GM19328 (cell line): ENCODE results near the gene LYST.

Experiments
- ATAC-seq: cut with Tn5 transposase; IDR thresholded peaks from one replicate; pipeline ENCODE4 v1.9.1; 2021; ENCODE audit warnings: mild to moderate bottlenecking, moderate library complexity; ENCODE audit not compliant: unreplicated experiment

The LYST gene

DNA sequence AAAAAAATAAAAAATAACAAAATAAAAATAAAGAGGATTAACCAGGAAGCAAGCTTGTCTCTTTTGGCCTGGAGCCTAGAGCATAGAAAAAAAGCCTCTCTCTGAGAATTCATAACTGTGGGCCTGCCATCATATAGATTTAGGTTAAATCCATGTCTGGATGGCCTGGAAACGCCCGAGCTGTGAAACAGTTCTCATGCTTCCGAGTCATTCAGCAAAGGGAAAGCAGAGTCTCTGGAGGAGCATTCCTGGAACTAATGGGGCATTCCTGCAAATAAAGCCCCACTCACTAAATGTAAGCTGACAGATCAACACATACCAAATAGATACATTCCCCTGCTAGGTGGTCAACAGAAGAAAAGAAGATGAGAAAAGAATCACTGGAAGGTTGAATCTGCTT, 141.3 kb downstream of the LYST start:
- ATAC-seq = no peak

DNA sequence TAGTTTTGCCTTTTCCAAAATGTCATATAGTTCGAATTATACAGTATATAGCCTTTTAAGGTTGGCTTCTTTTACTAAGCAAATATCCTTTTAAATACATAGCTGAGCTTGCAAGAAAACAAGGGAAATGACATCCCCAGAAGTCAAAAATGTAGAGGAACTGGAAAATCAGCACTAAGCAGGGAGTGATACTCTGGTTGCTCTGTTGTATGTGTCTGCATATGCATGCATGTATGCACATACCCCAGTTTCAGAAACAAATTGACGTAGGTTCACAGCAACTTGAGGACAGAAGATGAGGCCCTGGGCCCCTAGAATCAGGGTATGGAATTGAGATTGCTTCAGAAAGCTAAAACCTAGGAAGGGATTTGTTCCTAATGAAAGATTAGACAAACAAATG, 142.0 kb downstream of the LYST start:
- ATAC-seq = no peak

DNA sequence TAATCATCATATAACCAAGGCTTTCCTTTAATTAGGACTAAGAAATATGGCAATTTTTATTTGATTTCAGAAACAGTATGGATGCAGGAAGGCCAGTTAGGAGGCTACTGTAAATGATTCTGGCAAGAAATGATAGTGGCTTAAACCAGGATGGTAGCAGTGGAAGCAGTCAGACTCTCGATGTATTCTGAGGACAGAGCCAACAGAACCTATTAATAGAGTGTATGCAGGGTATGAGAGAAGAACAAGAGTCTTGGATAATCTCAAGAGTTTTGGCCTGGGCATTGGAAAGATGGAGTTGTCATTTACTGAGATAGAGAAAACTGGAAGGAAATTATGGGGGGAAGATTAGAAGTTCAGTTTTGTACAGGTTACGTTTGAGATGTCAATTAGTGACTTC, 143.8 kb downstream of the LYST start:
- ATAC-seq = no peak

DNA sequence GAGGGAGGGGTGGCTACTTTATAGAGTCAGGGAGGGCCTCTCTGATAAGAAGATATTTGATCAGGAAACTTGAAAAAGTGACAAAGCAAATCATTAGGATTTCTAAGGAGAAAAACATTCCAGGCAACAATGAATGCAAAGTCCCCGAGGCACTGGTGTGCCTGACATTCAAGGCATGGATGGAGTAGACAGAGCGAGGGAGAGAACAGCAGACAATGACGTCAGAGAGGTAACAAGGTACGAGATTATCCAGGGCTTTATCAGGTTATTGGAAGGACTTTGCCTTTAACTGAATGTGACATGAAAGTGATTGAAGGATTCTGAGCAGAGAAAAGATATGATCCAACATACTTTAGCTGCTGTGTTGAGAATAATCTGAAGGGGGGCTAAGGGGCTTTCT, 144.7 kb downstream of the LYST start:
- no peak for ATAC-seq

DNA sequence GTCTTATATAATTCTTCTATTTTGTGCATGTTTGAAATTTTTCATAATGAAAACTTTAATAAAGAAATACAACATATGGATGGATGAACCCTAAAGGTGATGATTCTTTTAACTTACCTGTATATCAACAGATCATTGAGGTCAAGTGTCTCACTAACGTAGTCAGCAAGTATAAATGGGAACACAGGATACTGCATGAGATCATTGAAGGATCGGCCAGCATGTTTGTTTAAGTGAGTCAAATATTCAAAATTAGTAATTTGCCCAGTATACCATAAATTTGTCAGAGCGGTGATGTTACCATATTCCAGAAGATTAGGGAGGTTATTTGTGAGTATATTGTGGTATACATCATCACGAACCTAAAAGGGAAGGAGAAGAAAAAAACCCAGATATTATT, 146.2 kb downstream of the LYST start:
- ATAC-seq = no peak

DNA sequence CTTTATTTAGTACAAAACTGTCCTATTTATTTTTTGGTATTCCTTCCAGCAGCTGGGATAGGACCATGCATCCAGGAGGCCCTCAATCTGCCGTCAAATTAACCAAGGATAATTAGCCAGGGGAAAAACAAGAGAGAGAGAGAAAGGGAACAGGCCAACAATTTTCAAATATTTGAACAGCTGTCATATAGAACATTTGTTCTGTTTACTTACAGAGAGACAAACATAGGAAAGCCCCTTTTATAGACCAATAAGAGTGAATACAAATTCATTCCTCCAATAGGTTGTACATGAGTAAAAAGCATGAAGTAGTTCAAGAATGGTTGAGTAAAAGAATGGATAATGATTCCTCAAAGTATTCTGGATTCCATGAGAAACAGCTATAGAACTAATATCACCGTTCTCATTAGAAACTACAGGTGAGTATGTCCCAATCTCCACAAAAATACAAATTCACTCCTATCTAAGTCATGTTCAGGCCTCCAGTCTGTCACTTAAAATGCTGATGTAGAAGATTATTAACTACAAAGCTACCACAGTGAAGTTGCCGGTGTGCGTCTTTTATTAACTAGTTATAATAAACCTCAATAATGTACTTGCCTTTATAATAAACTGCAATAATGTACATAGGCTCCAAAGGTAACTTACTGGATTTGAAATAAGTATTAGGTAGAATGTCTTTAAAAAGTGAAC, 152.4 kb downstream of the LYST start:
- ATAC-seq = no peak

DNA sequence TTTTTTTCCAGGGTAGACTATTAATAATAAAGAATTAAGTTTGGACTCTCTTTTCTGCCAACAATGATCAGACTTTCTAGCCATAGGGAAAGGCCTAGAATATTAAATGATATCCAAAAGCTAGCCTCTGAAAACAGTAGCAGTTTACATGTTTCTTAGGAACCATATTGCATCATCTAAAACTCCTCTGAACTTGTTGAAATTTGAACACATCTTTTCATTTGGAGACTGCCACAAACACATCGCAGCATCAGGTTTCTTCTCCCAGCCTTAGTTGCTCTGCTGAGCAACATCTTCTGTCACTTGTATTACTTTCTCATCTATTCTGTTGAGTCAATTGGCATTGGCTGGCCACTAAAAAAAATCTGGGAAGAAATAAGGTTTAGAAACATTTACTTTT, 153.9 kb downstream of the LYST start:
- ATAC-seq = no peak

DNA sequence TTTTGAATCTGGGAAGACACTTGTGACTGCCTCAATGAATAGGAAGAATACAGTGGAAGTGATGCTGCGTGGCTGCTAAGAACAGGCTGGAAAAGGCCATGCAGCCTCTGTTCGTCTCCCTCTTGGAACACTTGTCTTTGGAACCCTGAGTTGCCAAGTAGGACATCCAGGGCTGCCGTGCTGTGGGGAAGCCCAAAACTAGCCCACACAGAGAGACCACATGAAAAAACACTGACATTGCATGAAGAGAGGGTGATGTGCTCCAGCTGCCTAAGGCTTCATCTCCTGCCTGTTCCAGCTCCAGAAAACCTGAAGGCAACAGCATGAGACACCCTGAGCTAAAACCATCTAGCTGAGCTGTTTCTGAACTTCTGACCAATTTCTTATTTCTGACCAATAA, 156.0 kb downstream of the LYST start:
- no peak for ATAC-seq

DNA sequence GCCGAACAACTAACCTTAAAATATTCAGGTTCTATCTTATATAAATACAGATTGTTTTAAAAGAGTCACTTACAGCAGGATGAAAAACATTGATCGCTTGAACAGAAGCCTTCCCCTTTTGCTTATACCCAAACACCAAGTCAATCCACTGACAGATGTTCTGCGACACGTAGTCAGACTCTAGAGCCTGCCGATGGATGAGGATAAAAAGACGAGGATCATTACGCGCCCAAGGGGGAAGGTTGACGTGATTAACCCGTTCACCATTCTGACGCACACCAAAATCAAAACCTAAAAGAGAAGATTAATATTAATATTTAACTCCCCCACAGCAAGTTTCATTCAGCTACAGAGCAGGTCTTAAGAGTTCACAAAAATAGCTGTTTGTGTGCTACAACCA, 157.7 kb downstream of the LYST start:
- no peak for ATAC-seq

DNA sequence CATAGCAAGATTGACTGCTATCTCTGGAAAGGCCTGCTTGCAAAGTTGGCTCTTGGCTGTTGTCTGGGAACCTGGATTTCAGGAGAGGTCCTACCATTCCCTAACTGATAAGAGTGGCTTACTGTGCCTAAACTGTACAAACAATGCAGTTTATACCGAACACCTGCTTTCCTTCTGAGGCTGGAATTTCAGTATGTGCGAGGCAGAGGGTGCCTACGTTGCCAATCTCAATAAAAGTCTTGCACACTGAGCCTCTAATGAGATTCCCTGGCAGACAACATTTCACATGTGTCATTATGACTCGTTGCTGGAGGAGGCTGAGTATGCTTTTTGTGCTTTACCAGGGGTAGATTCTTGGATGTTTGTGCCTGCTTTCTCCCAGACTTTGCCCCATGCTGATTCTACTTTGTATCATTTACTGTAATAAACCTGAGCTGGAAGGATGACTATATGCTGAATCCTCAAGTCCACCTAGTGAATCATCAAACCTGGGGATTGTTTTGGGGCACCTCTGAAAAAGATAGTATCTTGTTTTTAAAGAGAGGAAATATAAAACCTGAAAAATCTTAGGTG, 158.2 kb downstream of the LYST start:
- no peak for ATAC-seq

DNA sequence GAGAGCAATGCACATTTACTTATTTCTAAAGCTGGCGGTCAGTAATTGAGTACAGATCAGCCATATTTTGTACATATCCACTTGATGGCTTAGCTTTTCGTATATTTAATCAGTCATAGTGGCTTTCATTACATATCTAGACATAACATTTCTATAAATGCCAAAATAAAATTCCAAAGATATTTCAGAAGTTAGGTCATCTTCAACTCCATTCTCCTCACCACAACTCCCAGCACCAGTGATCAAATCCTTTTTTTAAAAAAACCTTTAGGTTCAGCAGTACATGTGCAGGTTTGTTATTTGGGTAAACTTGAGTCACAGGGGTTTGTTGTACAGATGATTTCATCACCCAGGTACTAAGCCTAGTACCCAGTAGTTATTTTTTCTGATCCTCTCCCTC, 163.2 kb downstream of the LYST start:
- no peak for ATAC-seq

DNA sequence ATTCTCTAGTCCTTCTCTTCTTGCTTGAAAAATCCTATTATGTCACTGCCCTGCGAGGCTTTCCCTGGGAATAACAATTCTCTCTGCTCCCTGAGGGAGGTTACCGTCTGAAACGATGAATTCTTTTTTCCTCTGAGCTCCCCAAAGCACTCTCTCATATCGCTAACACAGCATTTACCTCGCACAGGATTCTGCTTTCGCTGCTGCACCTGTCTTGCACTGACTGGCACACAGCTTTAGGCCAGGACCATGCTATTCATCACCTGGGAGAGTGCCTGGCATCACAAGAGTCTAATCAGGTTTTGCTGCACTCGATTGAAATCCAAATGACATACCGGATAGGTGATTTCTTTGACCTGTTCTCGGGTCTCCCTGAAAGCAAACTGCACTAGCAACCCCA, 164.3 kb downstream of the LYST start:
- ATAC-seq = no peak

DNA sequence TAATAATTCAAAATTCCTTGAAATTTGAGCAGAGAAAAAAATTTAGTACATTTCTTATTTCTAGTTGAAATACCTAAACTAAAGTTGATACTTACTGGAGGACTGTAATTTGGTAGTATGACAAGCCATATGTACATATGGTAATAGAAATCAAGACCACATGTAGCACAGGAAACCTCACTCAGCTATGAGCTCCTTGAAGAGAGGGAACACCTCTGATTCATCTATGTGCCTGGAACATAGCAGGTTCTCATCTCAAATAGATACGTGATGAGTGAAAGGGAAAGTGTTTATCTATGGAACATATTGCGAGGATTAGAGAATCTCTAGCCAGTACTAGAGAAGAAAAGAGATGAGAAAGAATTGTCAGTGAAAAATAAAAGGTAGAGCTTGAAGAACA, 169.2 kb downstream of the LYST start:
- ATAC-seq = no peak

DNA sequence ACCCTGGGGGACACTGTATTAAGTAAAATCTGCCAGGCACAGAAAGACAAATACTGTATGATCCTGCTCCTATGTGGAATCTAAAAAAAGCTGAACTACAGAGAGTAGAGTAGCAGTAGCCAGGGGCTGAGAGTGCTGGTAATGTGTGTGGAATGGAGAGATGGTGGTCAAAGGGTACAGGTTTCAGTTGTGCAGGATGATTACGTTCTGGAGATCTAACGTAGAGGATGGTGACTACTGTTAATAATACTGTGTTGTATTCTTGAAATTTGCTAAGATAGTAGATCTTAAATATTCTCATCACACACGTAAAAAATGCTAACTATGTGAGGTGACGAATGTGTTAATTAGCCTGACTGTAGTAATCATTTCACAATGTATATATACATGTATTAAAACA, 177.3 kb downstream of the LYST start:
- ATAC-seq = no peak

DNA sequence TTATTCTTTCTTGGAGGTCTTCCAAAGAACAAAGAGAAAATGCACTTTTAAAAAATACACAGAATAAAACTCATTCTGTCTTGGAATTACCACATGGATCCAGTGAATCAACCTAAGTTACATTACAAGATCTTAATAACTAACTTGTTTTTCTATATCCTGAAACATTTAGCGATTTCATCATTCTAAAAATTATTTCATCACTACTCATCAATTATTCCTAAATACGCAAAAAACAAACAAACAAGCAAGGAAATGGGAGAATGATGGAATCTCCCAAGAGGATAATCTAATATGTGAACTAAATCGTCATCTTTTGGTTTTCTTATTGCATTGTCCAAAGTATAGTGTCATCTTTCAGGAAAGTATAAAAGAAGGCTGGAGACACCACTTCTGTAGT, 178.6 kb downstream of the LYST start:
- ATAC-seq = no peak

DNA sequence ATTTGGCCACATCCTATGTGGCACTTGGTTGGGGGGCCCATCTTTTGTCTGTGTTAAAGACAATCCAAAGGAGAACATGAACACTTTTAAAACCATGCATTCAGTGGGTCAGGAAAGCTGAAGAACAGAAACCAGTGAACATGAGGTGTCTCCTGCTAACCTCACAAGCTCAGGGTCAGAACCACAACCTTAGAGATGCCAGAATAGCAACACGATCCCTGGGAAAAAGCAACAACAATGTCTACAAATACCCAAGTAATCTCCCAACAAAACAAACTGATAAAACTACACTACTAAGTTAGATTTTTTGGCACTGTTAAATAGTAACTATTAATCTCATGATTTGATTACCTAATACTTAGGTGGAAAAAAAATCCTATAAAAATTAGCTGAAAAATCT, 183.1 kb downstream of the LYST start:
- ATAC-seq = no peak

DNA sequence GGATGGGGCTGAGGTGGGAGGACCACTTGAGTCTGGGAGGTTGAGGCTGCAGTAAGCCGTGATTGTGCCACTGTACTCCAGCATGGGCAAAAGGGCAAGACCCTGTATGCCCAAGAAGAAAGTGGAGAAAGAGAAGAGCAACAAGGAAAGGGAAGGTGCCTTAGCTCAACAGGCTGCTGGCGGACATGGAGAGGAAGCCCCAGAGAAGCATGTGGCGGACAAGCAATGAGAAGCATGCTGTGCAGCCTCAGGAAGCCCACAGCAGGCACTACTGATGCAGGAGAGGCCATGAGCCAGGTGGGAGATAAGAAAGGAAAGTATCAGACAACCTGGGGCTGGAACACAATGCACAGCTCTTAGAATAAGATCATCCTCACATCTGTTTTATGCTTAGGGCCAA, 184.5 kb downstream of the LYST start:
- no peak for ATAC-seq

DNA sequence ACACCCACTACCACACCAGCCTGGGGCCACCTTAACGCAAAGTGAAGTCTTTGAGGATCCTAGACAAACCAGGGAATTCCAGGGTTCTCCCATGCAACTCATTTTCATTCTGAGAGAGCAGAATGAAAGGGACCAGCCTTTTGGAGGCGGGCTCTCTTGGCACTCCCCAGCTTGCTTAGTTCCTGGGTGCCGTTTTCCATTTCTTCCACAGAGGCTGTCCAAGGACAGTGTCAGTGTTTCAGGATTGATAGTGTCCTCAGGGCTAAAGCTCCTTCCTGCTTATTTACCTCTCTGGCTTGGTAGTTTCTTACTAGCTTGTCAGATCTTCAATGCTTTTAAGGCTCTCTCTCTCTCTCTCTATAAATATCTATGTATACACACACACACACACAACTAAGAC, 187.1 kb downstream of the LYST start:
- no peak for ATAC-seq

DNA sequence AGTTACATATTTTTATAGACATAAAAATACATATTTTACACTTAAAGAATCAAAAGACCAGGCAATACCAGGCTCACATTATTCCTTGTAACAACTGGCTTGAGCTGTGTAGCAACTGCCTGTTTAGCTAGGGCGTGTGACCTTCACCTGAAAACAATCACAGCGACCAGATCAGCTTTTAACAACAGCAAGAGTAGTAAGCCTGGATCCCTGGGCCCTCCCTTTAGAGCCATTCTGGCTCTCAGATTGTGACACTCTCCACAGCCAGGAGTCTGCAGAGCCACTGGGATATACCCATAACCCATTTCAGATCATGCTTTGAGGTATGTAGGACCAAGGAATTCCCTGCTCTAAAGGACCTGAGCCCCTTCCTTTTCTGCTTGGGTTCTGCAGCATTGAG, 187.7 kb downstream of the LYST start:
- ATAC-seq = no peak

DNA sequence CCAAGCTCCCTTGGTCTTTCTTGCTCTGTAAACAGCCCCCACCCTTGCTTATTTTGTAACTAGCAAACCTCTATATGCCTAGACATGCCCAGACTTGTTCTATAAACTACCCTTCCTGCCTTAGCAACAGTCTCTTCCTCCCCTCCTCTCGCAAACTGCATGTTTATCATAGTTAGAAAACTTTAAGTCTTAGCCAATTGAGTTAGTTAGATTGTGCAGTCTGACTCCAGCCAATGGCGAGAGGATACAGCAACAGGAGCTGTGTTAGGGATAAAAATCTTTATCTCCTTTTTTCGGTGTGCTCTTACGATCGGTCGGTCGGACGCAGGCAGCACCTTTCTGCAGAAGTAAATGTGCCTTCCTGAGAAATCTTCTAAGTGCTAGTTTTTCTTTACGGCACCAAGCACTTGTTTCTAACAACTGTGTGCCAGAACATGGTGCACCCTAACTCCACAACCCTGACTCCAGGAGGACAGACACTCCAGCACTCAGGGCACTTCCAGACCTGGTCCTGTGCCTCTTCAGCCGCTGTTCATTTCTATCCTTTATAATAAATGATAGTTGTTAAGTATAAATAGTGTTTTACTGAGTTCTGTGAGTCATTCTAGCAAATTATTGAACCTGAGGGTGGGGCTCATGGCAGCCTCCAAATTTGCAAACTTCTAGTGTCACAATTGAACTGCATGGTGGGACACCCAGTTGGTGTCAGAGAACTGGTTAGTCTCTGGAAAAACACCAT, 191.4 kb downstream of the LYST start:
- ATAC-seq = no peak

DNA sequence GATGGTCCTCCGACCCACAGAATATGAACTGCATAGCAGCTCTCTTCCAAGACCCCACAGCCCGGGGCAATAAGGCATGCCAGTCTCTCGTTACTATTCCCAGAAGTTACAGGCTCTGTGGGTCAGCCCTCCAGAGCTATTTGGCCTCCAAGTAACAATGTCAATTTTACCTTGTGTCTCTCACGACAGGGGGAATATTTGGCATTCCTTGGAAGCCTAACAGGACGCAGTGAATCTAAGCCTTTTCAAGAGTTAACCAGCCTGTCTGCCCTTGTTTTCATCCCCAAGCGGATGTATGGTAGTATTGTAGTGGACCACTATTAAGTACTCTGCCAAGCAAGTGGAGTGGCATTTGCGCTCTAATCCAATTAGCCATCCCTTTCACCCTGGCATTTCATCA, 192.7 kb downstream of the LYST start:
- ATAC-seq = no peak

DNA sequence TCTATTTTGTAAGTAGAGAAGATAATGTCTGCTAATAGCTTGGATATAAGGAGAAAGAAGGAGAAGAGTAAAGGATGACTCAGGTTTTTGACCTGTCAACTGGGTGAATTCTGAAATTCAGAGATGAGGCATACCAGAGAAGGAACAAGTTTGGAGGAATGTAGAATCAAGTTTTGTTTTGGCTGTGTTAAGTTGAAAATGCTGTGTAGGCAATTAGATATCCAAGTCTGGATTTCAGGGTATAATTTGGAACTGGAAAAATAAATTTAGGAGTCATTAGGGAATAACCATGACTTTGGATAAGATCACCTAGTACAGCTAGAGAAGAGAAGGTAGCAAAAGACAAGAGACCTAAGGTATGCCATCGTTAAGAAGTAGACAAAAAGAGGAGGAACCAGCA, 194.7 kb downstream of the LYST start:
- ATAC-seq = no peak
